OCI-LY3 (cell line): Measurements from ENCODE around the gene PLCXD1.
"Not testable (repeated sequence)": the region's sequence is repeated elsewhere in the genome, so short reads cannot be mapped to it uniquely, and the experiment has no call there.

Experiments used
- H2AFZ ChIP-seq: fragments of 200-600, 300-600 bp; shearing (Covaris generic); 2 replicates; pipeline ENCODE4 v1.6.0; 2014; ENCODE audit warnings: antibody characterized with exemption, low read depth, low read length
- H3K27ac ChIP-seq: fragments of 200-600, 300-600 bp; sonication (generic); 2 replicates; pipeline ENCODE4 v1.5.1; 2014; ENCODE audit warnings: mild to moderate bottlenecking, low read length, moderate library complexity, mixed read lengths
- H3K27me3 ChIP-seq: fragments of 200-600, 300-600 bp; sonication (generic); 2 replicates; pipeline ENCODE4 v1.6.1; 2014; ENCODE audit warnings: low read depth, low read length, mixed read lengths
- H3K36me3 ChIP-seq: fragments of 200-600, 300-600 bp; sonication (generic); replicated peaks from 2 replicates; pipeline ENCODE3; 2014; ENCODE audit warnings: low read depth, low read length, mixed read lengths
- H3K4me1 ChIP-seq: fragments of 300-600, 200-600 bp; sonication (generic); 2 replicates; pipeline ENCODE4 v1.6.1; 2014; ENCODE audit warnings: low read length, mixed read lengths
- H3K4me2 ChIP-seq: fragments of 200-600, 300-600 bp; sonication (generic); 2 replicates; pipeline ENCODE4 v1.6.1; 2014; ENCODE audit warnings: low read length, mixed read lengths
- H3K4me3 ChIP-seq: fragments of 300-600, 200-600 bp; sonication (generic); 2 replicates; pipeline ENCODE4 v1.5.1; 2014; ENCODE audit warnings: antibody characterized with exemption, mild to moderate bottlenecking, low read length, moderate library complexity
- H3K79me2 ChIP-seq: fragments of 300-600, 200-600 bp; shearing (Covaris generic); 2 replicates; pipeline ENCODE4 v1.6.1; 2014; ENCODE audit warnings: mild to moderate bottlenecking, low read length, mixed read lengths
- H3K9ac ChIP-seq: fragments of 300-600, 200-600 bp; shearing (Covaris generic); 2 replicates; pipeline ENCODE4 v1.6.0; 2014; ENCODE audit warnings: mild to moderate bottlenecking, low read length, moderate library complexity
- H3K9me3 ChIP-seq: fragments of 200-600, 300-600 bp; shearing (Covaris generic); 2 replicates; pipeline ENCODE4 v1.6.1; 2014; ENCODE audit warnings: low read length, mixed read lengths; ENCODE audit not compliant: insufficient read depth
- H4K20me1 ChIP-seq: fragments of 200-600, 300-600 bp; sonication (generic); 2 replicates; pipeline ENCODE4 v1.6.1; 2016; ENCODE audit warnings: low read length, mixed read lengths; ENCODE audit not compliant: insufficient read depth
- EZH2phosphoT487 ChIP-seq: fragments of 200-600 bp; shearing (Covaris generic); IDR thresholded peaks from 2 replicates; pipeline ENCODE4 v1.6.1; 2018; ENCODE audit warnings: antibody characterized with exemption, mixed run types, low read depth
- TF ChIP-seq, protein P1 (sequence below): fragments of 200-600, 300-600 bp; sonication (generic); IDR thresholded peaks from 2 replicates; pipeline ENCODE4 v1.5.1; 2014; ENCODE audit warnings: antibody characterized with exemption, low read length, low read depth

PLCXD1 gene, protein sequence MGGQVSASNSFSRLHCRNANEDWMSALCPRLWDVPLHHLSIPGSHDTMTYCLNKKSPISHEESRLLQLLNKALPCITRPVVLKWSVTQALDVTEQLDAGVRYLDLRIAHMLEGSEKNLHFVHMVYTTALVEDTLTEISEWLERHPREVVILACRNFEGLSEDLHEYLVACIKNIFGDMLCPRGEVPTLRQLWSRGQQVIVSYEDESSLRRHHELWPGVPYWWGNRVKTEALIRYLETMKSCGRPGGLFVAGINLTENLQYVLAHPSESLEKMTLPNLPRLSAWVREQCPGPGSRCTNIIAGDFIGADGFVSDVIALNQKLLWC

DNA sequence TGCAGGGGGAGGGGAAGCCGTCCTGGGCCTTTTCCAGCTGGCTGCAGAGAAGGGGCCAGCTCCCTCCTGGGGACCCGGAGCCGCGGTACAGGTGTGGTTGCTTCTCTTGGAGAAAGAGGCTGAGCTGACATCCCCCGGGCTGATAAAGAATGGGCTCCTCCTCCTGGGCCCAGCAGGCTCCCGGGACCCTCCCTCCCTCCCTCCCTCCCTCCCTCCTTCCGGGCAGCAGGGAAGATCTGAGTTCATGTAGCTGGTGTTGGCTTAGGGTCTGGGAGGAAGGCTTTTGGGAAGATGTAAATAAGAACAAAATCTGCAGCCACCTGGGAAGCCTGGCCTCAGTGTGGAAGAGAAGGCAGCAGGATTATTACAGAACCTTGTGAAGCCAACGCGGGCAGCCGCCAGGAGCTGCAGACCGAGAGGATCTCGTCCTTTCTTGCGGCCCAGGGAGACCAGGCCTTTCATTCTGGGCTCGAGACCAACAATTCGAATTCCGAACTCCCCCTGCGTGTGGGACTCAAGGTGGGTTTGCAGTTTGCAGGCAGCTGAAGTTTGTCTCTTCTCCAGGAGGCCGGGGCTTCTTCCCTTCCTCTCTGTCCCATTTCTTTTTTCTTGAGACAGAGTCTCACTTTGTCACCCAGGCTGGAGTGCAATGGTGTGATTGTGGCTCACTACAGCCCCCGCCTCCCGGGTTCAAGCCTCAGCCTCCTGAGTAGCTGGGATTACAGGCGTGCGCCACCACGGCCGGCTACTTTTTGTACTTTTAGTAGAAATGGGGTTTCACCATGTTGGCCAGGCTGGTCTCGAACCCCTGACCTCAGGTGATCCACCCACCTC lies at the start of gene PLCXD1:
Gene PLCXD1 (plus strand): TSS at position 216 of the 834 bp plus-strand sequence. CDS start 2,807 bp downstream, outside the sequence.
- H3K36me3 ChIP-seq: peaks cover 24% of the 10 kb centered on the region
- peaks cover 42% of the 10 kb centered on the region for H3K79me2 ChIP-seq
- peaks cover 4% of the 10 kb centered on the region; the same call in 1 of the 2 replicates for H3K27me3 ChIP-seq
- no peaks in the 10 kb centered on the region for H3K9me3 ChIP-seq
- H3K9ac ChIP-seq: peak within 1 kb of the TSS; percentile 80
- TF ChIP-seq, protein P1, sequence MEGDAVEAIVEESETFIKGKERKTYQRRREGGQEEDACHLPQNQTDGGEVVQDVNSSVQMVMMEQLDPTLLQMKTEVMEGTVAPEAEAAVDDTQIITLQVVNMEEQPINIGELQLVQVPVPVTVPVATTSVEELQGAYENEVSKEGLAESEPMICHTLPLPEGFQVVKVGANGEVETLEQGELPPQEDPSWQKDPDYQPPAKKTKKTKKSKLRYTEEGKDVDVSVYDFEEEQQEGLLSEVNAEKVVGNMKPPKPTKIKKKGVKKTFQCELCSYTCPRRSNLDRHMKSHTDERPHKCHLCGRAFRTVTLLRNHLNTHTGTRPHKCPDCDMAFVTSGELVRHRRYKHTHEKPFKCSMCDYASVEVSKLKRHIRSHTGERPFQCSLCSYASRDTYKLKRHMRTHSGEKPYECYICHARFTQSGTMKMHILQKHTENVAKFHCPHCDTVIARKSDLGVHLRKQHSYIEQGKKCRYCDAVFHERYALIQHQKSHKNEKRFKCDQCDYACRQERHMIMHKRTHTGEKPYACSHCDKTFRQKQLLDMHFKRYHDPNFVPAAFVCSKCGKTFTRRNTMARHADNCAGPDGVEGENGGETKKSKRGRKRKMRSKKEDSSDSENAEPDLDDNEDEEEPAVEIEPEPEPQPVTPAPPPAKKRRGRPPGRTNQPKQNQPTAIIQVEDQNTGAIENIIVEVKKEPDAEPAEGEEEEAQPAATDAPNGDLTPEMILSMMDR: no peak
- no peak for TF ChIP-seq EZH2phosphoT487
- peaks cover 26% of the 10 kb centered on the region for H3K4me1 ChIP-seq
- H2AFZ ChIP-seq: peak within 1 kb of the TSS; percentile 77
- H3K27ac ChIP-seq: peak within 1 kb of the TSS; percentile 90
- H4K20me1 ChIP-seq: peaks cover 17% of the 10 kb centered on the region
- peak within 1 kb of the TSS; percentile 92 for H3K4me3 ChIP-seq
- peak within 1 kb of the TSS; percentile 74 for H3K4me2 ChIP-seq

DNA sequence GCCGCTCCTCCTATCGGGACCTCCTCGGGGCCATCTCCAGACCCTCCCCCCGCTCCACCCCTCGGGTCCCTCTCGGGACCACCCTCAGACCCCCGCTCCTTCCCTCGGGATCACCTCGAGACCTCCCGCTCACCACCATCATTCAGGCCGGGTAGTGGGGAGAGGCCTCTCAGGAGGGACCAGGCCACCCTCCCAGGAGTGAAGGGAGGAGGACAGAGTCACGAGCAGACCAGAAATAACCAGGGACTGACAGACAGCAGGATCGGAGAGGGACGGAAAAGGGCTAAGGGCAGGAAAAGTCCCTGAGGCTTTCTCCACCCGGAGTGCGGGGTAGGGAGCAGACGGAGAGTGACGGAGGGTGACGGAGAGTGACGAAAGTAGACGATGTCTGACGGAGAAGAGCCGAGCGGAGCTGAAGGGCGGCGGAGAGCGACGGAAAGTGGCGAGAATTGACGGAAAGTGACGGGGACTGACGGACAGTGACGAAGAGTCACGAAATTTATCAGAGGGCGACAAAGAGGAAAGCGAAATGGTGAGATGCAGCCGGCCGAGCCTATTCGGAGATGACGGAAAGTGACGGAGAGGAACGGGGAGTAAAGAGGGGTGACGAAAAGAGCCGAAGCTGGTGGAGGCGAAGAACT lies 49.4 kb upstream of the PLCXD1 start:
- not testable (repeated sequence) for H3K27me3 ChIP-seq, H3K4me2 ChIP-seq, H3K36me3 ChIP-seq, H3K27ac ChIP-seq, H3K79me2 ChIP-seq, H4K20me1 ChIP-seq, H3K9me3 ChIP-seq, H3K4me1 ChIP-seq, H3K9ac ChIP-seq, H2AFZ ChIP-seq, H3K4me3 ChIP-seq

DNA sequence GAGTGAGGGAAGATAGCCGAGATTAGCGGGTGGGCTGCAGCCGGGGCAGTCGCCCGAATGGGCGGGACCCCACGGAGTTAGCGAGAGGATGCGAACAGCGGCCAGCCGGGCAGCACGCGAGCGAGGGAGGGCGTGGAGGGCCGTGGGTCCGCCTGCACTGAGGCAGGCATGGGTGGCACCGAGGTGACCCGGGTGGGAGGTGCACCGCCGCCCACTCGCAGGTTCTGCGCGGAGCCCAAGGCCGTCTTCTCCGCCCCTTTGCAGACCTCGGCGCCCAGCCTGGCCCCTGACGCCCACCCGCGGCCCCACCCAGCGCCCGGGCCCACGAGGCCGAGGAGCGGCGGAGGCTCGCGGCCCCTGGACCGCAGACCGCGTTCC lies 48.9 kb upstream of the PLCXD1 start:
- not testable (repeated sequence) for H3K9me3 ChIP-seq, H3K4me2 ChIP-seq, H3K27me3 ChIP-seq, H3K36me3 ChIP-seq, H4K20me1 ChIP-seq, H2AFZ ChIP-seq, H3K9ac ChIP-seq, H3K4me1 ChIP-seq, H3K27ac ChIP-seq, H3K4me3 ChIP-seq, H3K79me2 ChIP-seq

DNA sequence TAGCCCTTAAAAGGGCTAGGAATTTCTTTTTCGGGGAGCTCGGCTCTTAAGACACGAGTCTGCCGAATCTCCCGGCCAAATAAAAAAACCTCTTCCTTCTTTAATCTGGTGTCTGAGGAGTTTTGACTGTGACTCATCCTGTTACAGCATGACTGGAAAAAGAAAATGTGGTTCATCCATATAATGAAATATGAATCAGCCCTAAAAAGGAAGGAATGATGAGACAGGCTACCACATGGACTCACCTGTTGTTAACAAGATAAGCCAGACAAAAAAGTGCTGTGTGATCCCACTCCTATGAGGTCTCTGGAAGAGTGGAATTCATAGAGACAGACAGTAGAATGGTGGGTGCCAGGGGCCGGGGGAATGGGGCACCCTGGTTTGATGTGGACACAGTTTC lies 45.0 kb upstream of the PLCXD1 start:
- H3K4me2 ChIP-seq, H3K36me3 ChIP-seq, H3K27ac ChIP-seq, H3K4me1 ChIP-seq, H3K27me3 ChIP-seq, H3K9ac ChIP-seq, H3K4me3 ChIP-seq, H2AFZ ChIP-seq, H3K9me3 ChIP-seq, H4K20me1 ChIP-seq, H3K79me2 ChIP-seq: not testable (repeated sequence)

DNA sequence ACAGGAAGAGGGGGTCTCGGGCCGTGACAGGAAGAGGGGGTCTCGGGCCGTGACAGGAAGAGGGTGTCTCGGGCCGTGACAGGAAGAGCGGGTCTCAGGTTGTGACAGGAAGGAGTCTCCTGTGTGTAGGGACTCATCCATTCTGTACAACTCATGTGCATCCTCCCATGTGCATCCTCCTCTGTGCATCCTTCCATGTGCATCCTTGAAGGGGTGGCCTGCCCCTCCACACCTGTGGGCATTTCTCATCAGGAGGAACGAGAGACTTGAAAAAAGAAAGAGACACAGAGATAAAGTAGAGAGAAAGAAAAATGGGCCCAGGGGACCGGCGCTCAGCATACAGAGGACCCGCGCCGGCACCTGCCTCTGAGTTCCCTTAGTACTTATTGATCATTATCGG lies 30.2 kb upstream of the PLCXD1 start:
- H3K27ac ChIP-seq: peak overlapping the region; percentile 56
- peak overlapping the region; percentile 79 for H3K4me2 ChIP-seq
- no peaks in the 10 kb centered on the region for H3K36me3 ChIP-seq
- no peaks in the 10 kb centered on the region for H3K9me3 ChIP-seq
- peaks cover 14% of the 10 kb centered on the region; the same call in 1 of the 2 replicates for H3K4me1 ChIP-seq
- no peaks in the 10 kb centered on the region for H3K79me2 ChIP-seq
- peak overlapping the region; percentile 63 for H3K9ac ChIP-seq
- no peak for TF ChIP-seq EZH2phosphoT487
- TF ChIP-seq, protein P1: no peak
- H2AFZ ChIP-seq: peak overlapping the region; percentile 84; the same call in 1 of the 2 replicates
- no peaks in the 10 kb centered on the region for H4K20me1 ChIP-seq
- no peaks in the 10 kb centered on the region for H3K27me3 ChIP-seq
- H3K4me3 ChIP-seq: peak overlapping the region; percentile 76

DNA sequence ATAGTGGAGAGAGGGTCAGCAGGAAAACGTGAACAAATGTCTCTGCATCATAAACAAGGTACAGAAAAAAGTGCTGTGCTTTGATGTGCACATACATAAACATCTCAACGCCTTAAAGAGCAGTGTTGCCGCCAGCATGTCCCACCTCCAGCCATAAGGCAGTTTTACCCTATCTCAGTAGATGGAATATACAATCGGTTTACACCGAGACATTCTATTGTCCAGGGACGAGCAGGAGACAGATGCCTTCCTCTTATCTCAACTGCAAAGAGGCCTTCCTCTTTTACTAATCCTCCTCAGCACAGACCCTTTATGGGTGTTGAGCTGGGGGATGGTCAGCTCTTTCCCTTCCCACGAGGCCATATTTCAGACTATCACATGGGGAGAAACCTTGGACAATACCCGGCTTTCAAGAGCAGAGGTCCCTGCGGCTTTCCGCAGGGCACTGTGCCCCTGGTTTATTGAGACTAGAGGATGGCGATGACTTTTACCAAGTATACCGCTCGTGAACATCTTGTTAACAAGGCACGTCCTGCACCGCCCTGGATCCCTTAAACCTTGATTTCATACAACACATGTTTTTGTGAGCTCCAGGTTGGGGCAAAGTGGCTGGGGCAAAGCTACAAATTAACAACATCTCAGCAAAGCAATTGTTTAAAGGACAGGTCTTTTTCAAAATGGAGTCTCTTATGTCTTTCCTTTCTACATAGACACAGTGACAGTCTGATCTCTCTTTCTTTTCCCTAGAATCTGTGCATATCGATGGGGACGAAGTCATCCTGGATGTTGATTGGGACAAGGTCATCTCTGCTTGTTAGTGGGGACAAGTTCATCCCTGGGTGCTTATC lies 29.6 kb upstream of the PLCXD1 start:
- not testable (repeated sequence) for H3K36me3 ChIP-seq, H3K27me3 ChIP-seq, H3K79me2 ChIP-seq, H4K20me1 ChIP-seq, H3K9me3 ChIP-seq
- peak overlapping the region; percentile 84; the same call in 1 of the 2 replicates for H2AFZ ChIP-seq
- H3K4me1 ChIP-seq: peaks cover 14% of the 10 kb centered on the region; the same call in 1 of the 2 replicates
- peak overlapping the region; percentile 76 for H3K4me3 ChIP-seq
- H3K27ac ChIP-seq: peak overlapping the region; percentile 56
- H3K9ac ChIP-seq: peak overlapping the region; percentile 63
- H3K4me2 ChIP-seq: peak overlapping the region; percentile 79
